GM12892 (cell line): ENCODE data around the gene HHIPL1.

Experiments used
- POLR2A ChIP-seq: IDR thresholded peaks from 2 replicates; pipeline ENCODE4 v1.6.1; 2011; ENCODE audit warnings: low read depth, low read length, control low read depth
- POLR2AphosphoS5 ChIP-seq: IDR thresholded peaks from 2 replicates; pipeline ENCODE4 v1.6.1; 2011; ENCODE audit warnings: low read depth, low read length, control low read depth
- TAF1 ChIP-seq: IDR thresholded peaks from 2 replicates; pipeline ENCODE4 v1.6.1; 2011; ENCODE audit warnings: low read depth, mild to moderate bottlenecking, control low read depth, low read length, borderline replicate concordance

GRCh38 chr14:99681101-99681831, 36.3 kb downstream of the HHIPL1 start:
- no peak for TF ChIP-seq POLR2AphosphoS5
- TF ChIP-seq POLR2A: no peak
- no peak for TF ChIP-seq TAF1
